HG03558 (cell line): ENCODE measurements around the gene GDF15.

Experiments
- ATAC-seq: cut with Tn5 transposase; IDR thresholded peaks from one replicate; pipeline ENCODE4 v1.9.1; 2021; ENCODE audit warnings: moderate number of reproducible peaks; ENCODE audit not compliant: unreplicated experiment; ENCODE audit errors: extremely low read depth

GDF15 gene

DNA sequence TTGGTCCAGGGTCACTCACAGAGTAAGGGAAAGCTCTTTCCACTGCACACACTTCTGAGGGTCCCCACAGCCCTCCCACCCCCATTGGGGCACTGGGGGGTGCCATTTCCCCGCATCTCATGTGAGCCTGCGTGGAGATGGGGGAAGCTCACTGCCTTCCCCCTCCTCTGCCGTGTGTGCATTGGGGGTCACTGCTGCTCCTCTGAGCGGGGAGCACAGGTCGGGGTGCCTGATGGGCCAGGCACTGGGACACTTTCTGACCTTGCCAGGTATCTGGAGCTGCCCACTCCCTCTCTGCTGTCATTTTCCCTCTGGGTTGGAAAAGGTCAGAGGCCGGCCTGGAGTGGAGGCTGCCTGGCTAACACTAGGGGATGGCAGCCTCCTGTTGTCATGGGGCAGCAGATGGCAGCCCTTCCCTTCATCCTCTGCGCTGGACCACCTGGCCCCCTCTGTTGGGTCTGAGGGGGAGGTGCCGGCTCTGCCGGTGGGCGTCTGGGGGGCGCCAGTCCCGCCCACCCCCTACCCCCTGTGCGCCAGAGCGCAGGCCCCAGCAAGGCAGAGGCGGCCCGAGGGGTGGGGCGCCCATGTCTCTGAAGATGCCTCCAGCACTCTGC lies 42.3 kb downstream of the GDF15 start:
- no peak for ATAC-seq

DNA sequence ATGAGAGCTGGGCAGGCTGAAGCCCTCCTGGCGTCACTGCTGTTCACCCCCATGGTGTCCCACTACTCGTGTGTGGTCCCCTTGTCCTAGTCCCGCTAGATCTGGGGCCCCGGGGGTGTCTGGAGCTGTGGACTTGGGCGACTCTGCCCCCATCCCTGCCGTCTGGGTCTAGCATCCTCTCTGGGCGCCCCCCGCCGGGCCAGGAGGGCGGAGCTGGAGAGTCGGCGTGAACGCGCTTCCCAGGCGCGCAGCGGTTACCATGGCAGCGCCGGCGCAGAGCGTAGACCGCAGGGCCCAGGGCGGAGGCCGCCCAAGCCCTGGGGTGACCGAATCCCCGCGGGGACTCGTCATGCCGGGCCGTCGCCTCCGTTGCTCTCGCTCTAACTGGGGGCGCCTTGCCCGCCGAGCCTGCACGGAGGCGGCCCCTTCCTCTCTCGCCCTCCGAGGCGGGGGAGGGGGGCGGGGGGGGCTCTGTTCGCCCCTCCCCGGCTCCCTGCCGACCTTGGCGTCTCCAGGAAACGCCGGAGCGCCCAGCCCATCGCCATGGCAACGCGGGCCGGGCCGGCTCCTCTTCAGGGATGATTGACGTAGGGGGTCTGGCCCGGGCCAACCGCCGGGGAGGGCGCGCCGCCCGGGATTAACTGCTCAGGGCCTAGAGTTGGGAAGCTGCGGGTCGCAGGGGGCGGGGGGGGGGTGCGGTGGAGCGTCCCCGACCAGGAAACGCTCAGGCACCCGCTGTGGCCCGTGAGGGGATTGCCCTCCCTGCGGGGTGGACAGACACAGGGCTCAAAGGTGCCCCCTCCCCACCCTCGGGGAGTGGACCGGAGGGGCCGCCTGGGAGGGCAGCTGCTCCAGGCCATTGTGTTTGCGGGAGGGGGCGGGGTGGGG lies 43.1 kb downstream of the GDF15 start:
- no peak for ATAC-seq

DNA sequence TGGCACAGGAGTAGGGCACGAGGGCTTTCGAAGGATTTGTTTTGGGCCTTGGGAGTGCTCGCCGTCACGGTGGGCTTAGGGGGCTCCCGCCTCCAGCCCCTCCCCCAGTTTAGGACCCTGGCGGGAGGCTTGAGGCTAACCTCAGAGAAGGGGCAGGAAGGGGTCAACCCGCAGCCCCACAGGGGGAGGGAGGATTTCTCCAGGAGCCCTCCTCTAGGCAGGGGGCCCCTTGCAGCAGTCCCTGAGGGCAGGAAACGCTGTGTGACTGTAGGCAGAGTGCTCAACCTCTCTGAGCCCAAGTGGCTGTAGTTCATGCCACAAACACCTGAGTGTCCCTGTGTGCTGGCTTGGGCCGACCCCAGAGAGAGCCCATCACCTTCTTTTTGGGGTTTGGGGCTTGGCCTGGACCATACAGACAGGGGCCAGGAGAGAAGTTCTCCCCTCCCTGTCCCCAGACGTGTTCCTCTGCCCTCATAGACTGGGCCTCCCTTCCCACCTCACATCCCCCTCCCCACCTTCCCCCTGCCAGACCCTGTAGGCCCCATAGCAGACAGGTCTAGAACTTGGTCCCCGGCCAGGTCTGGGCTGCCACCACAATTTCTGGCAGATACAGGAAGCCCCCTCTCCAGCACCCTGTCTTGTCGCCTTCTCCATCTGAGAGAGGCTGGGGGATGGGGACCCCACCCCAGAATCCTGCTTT lies 43.9 kb downstream of the GDF15 start:
- no peak for ATAC-seq

DNA sequence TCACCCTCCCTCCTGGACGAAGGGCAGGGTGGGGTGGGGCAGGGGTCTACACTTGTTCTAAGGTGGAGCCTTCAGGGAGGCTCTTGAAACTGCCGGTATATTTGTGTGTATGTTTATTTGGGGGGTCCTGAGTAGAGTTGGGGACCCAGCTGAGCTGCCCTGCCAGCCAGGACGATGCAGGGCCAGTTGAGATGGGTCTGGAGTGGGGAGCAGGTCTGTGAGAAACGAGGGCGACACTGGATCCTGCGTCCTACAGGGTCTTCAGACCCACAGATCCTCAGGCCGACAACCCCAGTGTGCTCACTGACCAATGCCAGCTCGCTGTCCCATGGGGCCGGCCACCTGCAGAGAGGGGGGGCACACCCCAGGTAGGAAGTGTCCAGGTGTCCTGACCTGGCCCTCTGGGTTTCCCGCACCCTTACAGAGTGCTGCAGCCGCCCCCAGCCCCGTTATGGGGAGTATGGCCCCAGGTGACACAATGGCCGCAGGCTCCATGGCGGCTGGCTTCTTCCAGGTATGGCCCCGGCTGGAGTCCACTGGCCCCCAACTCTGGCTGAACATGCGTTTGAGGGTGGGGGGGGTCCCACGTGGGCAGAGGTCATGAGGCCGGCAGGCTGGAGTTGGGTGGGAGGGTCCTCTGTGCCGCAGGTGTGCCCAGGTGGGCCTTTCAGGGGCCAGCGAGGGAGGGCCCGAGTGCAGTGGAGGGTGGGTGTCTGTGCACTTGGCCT lies 44.6 kb downstream of the GDF15 start:
- ATAC-seq, result no peak

DNA sequence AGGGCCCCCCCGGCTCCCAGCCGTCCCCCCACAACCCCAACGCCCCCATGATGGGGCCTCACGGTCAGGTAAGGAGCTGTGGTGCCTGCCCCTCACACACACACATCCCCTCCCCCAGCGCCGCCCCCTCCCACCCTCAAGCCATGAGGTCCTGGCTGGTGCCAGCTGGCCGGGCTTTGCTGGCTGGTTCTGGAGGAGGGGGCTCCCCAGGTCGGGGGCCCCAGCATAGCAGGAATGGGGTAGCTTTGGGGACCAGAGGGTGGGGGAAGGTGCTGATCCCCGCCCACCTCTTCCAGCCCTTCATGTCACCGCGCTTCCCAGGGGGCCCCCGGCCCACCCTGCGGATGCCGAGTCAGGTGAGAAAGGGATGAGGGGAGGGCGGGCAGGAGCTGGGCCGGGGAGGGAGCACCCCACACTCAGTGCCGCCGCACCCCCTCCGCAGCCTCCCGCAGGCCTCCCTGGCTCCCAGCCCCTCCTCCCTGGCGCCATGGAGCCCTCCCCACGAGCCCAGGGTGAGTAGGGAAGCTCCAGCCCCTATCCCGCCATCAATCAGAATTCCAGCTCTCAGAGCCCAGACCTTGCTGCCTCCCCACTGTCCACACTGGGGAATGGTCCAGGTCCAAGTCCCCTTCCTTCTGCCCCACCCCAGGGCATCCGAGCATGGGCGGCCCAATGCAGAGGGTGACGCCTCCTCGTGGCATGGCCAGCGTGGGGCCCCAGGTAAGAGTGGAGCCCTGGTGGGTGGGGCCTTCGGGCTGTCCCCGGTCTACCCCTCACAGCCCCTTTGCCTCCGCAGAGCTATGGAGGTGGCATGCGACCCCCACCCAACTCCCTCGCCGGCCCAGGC lies 45.6 kb downstream of the GDF15 start:
- ATAC-seq, result no peak

DNA sequence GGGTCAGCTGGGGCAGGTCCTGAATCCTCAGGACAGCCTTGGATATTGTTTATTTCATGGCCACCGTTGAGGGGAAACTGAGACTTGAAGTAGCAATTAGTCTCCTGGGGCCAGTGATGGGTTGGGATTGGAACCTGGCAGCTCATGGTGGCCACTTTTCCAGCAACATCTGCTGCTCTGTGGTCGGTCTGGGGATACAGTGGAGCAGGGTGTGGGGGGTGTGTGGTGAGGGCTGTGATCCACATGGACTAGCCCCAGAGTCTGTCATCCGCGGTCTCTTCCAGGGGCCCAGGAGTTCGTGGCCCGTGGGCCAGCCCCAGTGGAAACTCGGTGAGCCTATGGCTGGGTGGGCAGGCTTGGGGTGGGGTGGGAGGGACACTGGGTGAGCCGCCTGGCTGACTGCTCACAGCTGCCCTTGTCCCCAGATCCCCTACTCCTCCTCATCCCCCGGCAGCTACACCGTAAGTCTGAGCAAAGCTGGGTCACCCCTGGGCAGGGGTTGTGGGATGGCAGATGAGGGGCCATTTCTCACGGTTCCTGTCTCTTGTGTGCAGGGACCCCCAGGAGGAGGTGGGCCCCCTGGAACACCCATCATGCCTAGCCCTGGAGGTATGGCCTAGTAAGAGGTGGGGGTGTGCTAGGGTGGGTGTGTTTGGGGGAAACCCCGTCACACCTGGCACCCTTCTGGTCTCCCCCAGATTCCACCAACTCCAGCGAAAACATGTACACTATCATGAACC lies 46.5 kb downstream of the GDF15 start:
- no peak for ATAC-seq

DNA sequence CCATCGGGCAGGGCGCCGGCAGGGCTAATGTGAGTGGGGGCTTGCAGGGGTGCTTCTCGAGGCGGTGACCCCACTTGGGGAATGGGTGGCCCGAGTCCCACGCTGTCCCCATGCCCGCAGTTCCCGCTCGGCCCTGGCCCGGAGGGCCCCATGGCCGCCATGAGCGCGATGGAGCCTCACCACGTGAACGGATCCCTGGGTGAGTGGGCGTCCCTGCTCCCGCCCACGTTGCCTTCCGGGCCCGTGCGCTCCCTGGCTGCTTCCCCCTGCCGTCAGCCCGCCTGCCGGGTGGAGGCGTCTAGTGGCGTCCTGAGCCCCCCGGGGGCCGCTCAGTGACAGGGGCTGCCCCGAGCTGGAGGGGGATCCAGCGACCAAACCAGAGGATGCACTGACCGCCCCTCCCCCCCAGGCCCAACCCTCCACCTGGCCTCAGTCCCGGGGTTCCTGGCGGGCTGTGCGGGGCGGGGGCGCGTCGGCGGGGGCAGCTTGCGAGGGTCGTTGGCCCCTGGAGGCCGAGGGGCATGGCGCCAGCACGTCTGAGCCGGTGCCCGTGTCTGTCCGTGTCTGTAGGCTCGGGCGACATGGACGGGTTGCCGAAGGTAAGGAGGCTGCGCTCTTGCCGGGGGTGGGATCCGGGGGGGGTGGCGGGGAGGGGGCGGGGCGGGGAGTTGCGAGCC lies 47.2 kb downstream of the GDF15 start:
- ATAC-seq, result no peak

DNA sequence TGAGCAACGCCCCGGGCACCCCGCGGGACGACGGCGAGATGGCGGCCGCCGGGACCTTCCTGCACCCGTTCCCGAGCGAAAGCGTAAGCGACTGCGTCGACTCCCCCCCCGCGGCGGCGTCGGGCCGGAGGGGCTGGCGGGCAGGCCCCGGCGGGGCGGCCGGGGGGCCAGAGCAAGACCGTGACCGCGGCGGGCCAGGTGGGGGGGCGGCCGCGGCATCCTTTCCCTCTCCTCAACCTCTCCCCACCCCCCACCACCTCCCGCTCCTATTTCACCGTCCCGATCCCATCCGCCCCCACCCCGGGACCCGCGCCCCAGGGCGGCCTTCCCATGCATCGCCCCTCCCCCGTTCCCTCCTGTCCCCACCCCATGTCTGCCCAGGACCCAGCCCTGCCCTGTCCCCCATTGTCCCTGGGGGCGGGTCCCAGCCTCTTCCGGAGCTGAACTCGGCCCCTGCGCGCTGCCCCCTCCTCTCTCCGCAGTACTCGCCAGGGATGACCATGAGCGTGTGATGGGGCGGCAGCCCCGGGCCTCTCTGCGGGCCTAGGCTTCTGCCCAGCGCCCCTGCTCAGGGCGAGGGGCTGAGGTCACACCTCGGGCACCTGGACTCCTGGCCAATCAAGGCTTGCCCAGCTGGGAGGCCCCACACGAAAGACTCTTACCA lies 47.9 kb downstream of the GDF15 start:
- no peak for ATAC-seq

DNA sequence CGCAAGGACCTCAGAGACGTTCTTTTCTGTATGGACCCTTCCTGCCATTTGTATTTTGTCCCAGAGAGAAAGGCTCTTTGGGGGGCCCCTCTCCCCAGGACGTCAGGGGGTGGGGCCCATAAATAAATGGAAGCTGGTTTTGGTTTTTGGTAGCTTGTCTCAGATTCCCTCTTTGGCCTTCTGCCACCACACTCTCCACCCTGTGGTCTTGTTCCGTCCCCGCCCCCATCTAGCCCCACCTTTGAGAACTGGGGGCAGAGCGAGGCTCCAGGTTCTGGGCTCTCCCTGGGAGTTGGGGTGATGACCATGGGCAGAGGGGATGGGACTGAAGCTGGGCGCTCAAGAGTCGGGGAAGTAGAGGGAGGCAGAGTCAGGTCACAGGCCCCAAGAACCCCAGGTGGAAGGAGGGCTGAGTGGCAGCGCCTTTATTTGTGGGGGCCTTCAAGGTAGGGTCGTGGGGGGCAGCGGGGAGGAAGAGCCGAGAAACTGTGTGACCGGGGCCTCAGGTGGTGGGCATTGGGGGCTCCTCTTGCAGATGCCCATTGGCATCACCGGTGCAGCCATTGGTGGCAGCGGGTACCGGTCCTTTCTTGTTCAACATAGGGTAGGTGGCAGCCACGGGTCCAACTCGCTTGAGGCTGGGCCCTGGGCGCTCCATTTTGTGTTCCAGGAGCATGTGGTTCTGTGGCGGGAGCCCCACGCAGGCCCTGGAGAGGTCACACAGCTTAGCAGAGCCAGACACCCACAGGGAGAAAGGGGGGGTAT lies 48.6 kb downstream of the GDF15 start:
- no peak for ATAC-seq

DNA sequence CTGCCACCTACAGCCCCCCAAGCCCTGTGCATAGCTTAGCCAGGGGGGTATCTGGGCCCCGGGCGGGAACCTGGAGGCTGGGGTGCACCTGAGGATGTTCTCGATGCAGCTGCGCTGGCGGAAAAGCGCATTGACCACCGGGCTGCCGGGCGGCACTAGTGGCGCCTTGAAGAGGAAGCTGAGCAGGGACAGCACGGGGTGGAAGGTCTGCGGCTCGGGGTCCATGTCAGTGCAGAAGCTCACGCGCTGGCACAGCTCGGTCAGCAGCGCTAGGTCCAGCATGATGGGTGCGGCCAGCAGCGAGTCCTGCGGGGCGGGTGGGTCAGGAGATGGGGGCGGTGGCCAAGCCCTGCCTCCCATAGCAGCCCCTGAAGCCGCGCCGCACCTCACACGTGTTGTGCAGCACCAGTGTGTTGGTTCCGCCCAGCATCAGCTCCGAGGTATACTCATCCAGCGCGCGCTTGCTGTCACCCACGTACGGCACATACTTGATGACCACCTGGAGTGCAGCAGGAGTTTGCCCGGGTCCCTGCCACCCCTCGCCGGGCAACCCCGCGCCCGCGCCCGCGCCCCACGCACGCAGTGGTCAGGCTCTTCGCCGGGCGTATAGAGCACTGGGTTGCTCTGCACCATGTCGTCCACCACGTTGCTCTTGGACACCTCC lies 49.4 kb downstream of the GDF15 start:
- ATAC-seq, result no peak

DNA sequence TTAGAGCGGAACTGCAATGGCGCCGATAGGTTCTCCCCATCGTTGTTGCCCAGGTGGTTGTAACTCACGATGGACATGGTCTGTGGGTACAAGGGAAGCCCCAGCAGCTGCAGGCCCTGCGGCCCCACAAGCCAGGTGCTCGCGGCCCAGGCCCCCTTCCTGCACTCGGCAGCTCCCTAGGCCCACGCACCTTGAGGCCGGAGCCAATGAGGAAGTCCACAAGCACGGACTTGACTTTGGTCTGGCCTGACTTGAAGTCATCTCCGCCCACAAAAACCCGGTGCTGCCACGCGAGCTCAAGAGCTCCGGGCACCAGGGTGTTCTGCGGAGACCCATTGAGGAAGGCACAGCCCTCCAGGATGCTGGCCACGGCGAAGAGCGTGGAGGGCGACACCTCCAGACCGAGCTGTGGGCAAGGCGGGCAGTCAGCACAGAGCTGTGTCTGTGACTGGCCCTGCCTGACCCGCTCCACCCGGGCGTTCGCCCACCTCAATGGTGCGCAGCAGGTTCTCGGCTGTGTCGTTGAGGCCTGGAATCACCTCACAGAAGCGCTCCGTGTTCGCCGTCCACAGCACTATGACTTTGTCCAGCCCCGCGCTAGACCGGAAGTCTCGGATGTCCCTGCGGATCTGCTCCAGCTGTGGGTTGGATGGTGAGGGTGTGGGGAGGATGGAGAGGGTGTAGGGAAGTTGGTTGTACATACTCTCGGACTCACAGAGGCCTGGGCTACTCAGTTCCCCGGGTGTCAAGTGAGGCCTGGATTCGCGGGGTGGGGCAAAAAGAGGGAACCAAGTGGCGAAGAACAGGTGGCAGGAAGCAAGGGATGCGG lies 50.1 kb downstream of the GDF15 start:
- ATAC-seq, result no peak

DNA sequence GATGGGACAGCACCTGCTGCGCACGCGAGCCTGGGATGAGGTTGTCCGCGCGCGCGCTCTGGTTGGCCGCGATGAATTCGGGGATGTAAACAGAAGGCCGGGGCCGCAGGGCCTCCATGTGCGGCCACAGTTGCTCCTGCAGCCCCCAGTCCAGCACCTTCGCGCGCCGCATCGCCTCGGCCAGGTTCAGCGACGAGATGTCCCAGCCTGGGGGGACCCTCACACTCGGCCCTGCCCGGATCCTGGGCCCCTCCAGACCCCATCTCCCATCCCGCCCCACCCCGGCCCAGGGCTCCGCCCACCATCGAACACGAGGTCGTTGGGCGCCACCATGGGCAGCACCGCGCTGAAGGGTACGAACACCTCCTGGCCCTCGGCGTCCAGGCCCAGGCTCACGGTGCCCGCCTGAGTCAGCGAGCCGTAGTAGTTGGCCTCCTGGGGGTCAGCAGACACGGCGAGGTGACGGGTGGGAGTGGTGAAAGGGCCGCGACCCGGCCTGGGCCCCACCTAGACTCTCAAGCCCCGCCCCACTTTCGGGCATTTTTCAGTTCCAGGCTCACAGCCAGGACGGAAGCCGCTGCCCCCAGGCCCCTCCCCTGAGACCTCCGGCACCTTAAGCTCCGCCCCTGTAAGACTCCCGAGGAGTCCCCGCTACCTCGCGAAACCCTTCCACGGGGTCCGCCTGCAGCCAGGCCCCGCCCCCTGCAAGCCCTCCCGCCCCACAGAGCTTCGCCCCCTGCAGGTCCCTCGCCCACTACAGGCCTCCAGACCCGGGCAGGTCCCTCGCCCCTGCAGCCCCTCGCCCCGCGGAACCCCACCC lies 50.9 kb downstream of the GDF15 start:
- no peak for ATAC-seq

DNA sequence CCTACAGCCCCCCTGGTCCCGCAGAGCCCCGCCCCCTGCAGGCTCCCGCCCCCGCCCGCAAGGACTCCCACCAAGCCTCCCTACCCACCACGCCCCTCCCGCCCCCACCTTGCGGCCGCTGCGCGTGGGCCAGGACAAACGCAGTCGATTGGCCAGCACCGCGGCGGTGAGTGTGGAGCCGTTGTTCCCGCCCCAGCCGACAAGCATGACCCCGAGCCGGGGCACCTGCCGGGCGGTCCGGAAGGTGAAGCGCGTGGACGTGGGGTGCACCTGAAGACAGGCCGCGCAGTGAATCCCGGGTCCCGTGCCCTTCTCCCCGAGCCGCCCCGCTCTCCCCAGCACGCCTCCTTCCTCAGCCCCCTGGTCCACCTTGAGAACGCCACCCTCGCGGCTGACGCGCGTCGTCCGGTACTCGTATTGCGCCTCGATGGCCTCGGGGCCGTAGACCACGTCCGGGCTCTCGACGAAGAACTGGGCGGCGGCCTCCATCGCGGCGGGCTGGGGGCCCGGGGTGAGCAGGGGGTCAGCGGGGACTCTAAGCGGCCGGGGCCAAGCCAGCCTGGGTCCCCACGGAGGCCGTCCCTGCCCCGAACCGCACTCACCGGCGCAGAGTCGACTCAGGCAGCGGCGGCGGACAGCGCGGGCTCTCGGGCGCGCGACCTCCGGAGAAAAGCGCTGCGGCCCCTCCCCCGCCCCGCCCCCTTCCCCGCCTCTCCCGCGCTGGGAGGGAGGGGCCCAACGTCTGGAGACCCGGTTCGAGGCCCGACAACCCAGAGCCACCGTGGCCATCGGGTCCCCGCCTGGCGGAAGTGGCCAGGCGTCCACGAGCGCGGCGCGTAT lies 51.8 kb downstream of the GDF15 start, which contains the start of gene ISYNA1:
ISYNA1 (minus strand) TSS at position 643 of the 840 bp plus-strand sequence; CDS start at position 489, 154 bp downstream.
- ATAC-seq, result no peak
